Mucosa of stomach (tissue), 1 donor: Measurements from ENCODE around the gene RTF1.
"Not testable (repeated sequence)": the region's sequence is repeated elsewhere in the genome, so short reads cannot be mapped to it uniquely, and the experiment has no call there.

Experiments
- H3K27me3 ChIP-seq: one replicate; pipeline ENCODE4 v1.7.0; 2013; ENCODE audit warnings: mild to moderate bottlenecking, low read length; ENCODE audit not compliant: control insufficient read depth, insufficient read depth
- H3K36me3 ChIP-seq: one replicate; pipeline ENCODE4 v1.7.0; 2013; ENCODE audit warnings: low read length; ENCODE audit not compliant: control insufficient read depth, insufficient read depth
- H3K4me1 ChIP-seq: one replicate; pipeline ENCODE4 v1.7.0; 2013; ENCODE audit warnings: mild to moderate bottlenecking, low read length; ENCODE audit not compliant: control insufficient read depth, insufficient read depth
- H3K4me3 ChIP-seq: one replicate; pipeline ENCODE4 v1.7.0; 2013; ENCODE audit warnings: low read length
- H3K9ac ChIP-seq: one replicate; pipeline ENCODE4 v1.7.0; 2013; ENCODE audit warnings: mild to moderate bottlenecking, low read length, moderate library complexity
- H3K9me3 ChIP-seq: one replicate; pipeline ENCODE4 v1.7.0; 2013; ENCODE audit warnings: mild to moderate bottlenecking, low read length, moderate library complexity; ENCODE audit not compliant: control insufficient read depth
- donor health status: Pancreatic carcinoma.

The RTF1 gene

DNA sequence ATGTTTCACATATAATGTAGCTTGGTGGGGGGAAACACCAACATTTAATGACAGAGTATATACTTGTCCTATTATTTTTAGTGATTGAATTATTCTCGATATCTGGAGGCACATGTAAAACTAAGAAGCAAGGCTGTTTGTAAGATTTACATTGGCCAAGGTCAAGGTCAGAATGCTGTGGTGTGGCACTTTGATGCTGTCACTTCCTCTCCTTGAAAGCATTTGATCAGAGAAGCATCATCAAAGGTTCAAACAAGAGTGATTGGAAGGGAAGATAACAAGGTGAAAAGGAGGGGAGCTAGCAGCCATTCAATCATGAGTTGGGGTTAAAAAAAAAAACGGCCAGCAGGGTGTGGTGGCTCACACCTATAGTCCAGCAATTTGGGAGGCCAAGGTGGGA, 26.4 kb downstream of the RTF1 start:
- H3K4me3 ChIP-seq, result no peak overlapping the region
- no peak overlapping the region for H3K9ac ChIP-seq
- H3K4me1 ChIP-seq, result no peaks in the 10 kb centered on the region
- H3K9me3 ChIP-seq, result no peaks in the 10 kb centered on the region
- H3K27me3 ChIP-seq, result no peaks in the 10 kb centered on the region
- H3K36me3 ChIP-seq, result no peaks in the 10 kb centered on the region

DNA sequence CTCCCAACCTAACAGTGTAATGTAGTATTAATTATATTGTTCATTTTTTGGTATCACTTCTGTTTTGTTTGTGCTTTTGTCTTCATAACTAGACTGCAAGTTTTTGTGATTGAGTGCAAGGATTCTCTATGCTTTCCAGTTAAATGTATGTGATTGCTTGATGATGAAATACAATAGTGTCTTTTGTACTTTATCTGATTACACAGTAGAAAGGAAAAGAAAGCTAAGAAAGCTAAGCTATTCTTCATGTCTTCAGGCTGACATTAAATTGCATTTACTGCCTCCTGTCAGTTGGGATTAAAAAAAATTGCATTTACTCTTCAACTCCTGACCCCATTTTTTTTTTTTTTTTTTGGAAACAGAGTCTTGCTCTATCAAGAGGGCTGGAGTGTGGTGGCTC, 28.5 kb downstream of the RTF1 start:
- H3K4me3 ChIP-seq, result no peak overlapping the region
- H3K27me3 ChIP-seq, result no peaks in the 10 kb centered on the region
- H3K36me3 ChIP-seq, result no peaks in the 10 kb centered on the region
- no peaks in the 10 kb centered on the region for H3K9me3 ChIP-seq
- H3K4me1 ChIP-seq, result no peaks in the 10 kb centered on the region
- H3K9ac ChIP-seq, result no peak overlapping the region

DNA sequence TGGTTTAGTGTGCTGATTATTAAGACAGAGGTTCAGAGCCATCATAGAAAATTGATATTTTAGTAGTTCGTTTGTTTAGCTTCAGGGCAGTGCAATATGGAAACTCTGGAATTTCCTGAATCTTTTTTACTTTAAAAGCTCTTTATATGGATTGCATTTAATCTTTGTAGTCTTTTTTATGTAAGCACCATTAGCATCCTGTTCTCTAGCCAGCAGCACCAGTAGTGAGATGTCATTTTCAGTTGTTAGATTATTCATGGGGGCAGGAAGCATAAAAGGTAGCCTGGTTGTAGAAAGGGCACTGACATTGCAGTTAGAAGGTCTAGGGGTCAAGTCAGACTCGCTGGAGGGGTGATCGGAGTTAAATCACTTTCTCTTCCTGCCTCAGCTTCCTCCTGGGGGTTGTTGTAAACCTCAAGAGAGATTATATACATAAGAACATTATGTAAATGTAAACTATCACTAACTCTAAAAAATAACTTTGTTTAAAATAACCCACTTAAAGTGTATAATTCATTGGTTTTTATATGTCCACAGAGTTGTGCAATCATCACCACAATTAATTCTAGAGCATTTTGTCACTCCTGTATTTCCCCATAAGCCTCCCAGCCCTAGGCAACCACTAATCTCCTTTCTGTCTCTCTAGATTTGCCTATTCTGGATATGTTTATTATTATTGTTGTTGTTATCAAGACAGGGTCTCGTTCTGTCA, 45.3 kb downstream of the RTF1 start:
- Histone ChIP-seq H3K36me3 (peaks cover 6% of the 10 kb centered on the region), H3K4me3 (no peak overlapping the region), H3K27me3 (no peaks in the 10 kb centered on the region), H3K9me3 (no peaks in the 10 kb centered on the region), H3K9ac (no peak overlapping the region), H3K4me1 (no peaks in the 10 kb centered on the region)

DNA sequence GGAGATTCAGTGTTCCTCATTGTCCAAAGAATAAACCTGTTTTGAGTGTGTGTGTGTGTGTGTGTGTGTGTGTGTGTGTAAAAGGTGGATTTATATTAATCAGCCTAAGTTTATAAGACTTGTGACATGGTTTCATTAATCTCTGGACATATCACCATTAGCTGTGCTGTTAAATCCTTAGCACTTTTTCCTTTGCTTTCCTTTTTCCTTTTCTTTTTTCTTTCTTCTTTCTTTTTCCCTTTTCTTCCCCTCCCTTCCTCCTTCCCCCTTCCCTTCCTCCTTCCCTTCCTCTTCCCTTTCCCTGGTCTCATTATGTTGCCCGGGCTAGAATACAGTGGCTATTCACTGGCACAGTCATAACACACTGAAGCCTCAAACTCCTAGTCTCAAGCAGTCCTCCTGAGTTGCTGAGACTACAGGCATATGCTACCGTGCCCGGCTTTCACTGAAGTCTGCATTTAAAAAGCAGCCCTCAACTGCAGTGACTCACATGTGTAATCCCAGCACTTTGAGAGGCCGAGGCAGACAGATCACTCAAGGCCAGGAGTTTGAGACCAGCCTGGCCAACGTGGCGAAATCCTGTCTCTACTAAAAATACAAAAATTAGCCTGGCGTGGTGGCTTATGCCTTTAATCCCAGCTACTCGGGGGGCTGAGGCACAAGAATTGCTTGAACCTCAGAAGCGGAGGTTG, 48.1 kb downstream of the RTF1 start:
- H3K4me3 ChIP-seq, result no peak overlapping the region
- H3K9ac ChIP-seq, result no peak overlapping the region
- no peaks in the 10 kb centered on the region for H3K9me3 ChIP-seq
- H3K27me3 ChIP-seq, result no peaks in the 10 kb centered on the region
- H3K36me3 ChIP-seq, result peaks cover 4% of the 10 kb centered on the region
- no peaks in the 10 kb centered on the region for H3K4me1 ChIP-seq

DNA sequence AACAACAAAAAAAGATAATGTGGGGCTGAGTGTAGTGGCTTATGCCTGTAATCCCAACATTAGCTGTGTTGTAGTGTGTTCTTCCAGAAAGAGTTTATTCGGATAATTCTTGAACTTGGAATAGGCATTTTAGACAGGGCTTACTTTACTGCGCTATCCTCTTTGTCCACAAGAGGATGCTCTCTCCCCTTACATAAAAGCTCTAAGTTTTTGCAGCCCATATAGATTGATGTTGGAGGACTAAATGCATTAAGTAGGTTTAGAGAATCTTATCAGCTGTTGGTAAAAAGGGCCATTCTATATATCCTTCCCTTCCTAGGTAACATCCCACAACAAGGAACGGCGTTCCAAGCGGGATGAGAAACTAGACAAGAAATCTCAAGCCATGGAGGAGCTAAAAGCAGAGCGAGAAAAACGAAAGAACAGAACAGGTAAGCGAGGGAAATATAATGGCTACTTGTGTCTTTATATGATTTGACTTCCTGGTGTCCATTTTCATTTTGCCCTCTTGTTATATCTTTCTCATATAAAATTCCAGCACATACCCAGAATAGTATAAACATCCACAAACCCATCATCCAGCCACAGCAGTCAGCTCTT, 49.0 kb downstream of the RTF1 start:
- Histone ChIP-seq H3K4me1 (no peaks in the 10 kb centered on the region), H3K9me3 (no peaks in the 10 kb centered on the region), H3K4me3 (no peak overlapping the region), H3K36me3 (peaks cover 7% of the 10 kb centered on the region), H3K27me3 (no peaks in the 10 kb centered on the region), H3K9ac (no peak overlapping the region)

DNA sequence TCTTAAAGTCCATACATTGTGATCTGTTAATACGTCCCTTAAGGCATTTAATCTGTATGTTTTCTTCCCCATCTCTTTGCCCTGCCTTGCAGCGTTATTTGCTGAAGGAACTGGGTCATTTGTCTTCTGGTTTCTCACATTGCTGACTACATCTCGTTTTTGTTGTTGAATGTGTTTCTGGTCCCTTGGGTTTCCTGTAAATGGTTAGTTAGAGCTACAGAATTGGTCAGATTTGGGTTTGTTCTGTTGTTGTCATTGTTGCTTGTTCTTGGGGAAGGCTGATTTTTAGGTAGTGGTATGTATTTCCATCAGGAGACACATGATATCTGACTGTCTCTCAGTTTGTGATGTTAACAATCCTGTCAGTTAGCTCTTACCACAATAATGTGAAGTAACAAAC, 49.8 kb downstream of the RTF1 start:
- Histone ChIP-seq H3K9ac (no peak overlapping the region), H3K9me3 (no peaks in the 10 kb centered on the region), H3K4me3 (no peak overlapping the region), H3K36me3 (peaks cover 7% of the 10 kb centered on the region), H3K4me1 (no peaks in the 10 kb centered on the region), H3K27me3 (no peaks in the 10 kb centered on the region)

DNA sequence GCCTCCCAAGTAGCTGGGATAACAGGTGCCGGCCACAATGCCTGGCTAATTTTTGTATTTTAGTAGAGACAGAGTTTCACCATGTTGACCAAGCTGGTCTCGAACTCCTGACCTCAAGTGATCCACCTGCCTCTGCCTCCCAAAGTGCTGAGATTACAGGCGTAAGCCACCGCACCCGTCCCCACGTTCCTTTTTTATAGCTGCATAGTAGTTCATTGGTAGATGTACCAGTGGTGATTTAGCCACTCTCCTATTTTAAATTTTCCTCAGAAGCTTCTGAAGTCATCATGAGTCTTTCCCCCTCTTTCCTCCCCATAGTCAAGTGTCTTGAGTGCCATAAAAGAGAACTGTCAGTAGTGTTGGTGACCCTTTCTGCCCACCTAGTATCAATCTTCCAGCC, 52.7 kb downstream of the RTF1 start:
- H3K9ac ChIP-seq, H3K36me3 ChIP-seq: not testable (repeated sequence)

DNA sequence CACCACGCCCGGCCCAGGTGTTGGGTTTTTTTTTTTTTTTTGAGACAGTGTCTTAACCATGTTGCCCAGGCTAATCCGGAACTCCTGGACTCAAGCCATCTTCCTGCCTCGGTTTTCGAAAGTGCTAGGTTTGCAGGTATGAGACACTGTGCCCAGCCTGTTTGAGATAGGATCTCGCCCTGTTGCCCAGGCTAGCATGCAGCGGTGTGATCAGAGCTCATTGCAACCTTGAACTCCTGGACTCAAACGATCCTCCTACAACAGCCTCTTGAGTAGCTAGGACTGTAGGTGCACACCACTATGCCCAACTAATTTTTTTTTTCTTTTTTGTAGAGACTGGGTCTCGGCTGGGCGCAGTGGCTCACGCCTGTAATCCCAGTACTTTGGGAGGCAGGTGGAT, 56.5 kb downstream of the RTF1 start:
- Histone ChIP-seq H3K9me3 (no peaks in the 10 kb centered on the region), H3K27me3 (no peaks in the 10 kb centered on the region), H3K4me1 (peaks cover 33% of the 10 kb centered on the region), H3K4me3 (no peak overlapping the region), H3K9ac (no peak overlapping the region), H3K36me3 (peaks cover 15% of the 10 kb centered on the region)

More for the DNA sequence above, 52.7 kb downstream of the RTF1 start:
- not testable (repeated sequence) for H3K9me3 ChIP-seq, H3K4me3 ChIP-seq, H3K27me3 ChIP-seq
- H3K4me1 ChIP-seq, result peaks cover 12% of the 10 kb centered on the region

DNA sequence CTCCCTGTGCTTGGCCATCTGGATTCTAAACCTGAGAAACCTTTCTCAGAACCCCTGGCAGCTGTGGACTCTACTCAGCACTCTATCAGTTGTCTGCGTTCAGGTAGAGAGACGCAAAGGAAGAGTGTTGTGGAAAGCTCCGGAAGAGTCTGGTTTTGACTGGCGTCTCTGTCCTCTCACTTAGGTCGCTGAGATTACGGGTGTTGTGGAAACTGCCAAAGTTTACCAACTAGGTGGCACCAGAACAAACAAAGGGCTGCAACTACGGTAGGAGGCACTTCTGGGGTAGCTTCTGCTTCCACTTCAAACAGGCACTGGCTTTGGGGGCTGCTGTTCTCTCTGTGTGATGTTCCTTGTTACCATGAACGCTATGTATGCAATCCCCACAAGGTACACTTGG, 57.5 kb downstream of the RTF1 start:
- Histone ChIP-seq H3K9me3 (no peaks in the 10 kb centered on the region), H3K4me3 (no peak overlapping the region), H3K27me3 (no peaks in the 10 kb centered on the region), H3K4me1 (peaks cover 33% of the 10 kb centered on the region), H3K36me3 (peaks cover 15% of the 10 kb centered on the region), H3K9ac (peak overlapping the region; percentile 64)

DNA sequence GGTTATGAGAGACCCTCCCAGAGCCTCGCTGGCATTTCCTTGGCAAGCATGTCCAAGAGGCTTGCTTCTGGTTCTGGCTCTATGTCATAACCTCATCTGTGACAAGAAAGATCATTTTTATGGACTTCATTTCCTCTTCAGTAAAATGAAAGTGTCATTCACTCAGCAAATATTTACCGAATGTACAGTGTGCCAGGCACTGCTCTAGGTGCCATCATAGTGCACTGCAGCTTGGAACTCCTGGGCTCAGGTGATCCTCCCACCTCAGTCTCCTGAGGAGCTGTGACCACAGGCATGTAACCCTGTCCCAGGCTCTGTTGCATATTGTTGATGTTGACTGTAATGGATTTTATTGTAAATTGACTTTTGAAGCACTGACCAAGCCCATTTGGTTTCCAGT, 58.0 kb downstream of the RTF1 start:
- Histone ChIP-seq H3K4me3 (no peak overlapping the region), H3K4me1 (peaks cover 36% of the 10 kb centered on the region), H3K27me3 (no peaks in the 10 kb centered on the region), H3K9ac (peak overlapping the region; percentile 64), H3K36me3 (peaks cover 12% of the 10 kb centered on the region), H3K9me3 (no peaks in the 10 kb centered on the region)

DNA sequence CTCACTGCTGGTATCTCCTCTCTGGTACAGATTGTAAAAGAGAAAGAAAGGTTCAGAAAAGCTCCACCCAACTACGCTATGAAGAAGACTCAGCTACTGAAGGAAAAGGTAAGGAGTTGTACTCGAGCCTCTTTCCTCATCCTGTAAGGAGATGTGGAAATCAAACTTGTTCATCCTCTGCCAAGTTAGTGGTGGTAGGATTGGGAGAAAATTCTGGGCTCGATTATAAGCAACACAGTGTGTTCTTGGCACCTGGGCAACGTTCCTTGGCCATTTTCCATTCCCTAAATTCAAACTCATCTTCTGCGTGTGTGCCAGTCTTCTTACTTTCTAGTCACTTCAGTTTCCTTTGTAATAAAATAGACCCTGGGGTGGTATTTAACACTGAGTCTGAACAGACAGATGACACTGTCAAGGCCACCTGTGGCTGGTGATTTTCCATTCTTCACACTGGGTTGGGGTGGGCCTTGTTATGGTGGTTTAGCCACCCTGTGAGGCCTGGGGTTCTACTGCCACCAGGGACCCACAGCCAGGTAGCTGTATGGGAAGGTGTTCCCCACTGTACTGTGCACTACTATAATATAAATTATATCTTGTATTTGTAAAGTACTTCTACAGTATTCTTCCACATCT, 59.6 kb downstream of the RTF1 start:
- H3K36me3 ChIP-seq, result peaks cover 14% of the 10 kb centered on the region
- H3K9me3 ChIP-seq, result no peaks in the 10 kb centered on the region
- H3K4me3 ChIP-seq, result no peak overlapping the region
- H3K27me3 ChIP-seq, result no peaks in the 10 kb centered on the region
- H3K9ac ChIP-seq, result no peak overlapping the region
- peaks cover 51% of the 10 kb centered on the region for H3K4me1 ChIP-seq
